Breast epithelium (tissue), 4 donors: ENCODE results near the gene COTL1. TPM values are rescaled to one million over a fixed set of nuclear protein-coding genes. Genes with fewer than 3 reads are reported as not detected.

ENCODE experiments used
- DNase-seq, 2 donors: peaks; one replicate each; pipeline ENCODE4 v3.0.0-alpha.2; 2019; ENCODE audit warnings: low spot score in 2 of 2
- H3K27ac ChIP-seq, 2 donors: fragments of 200-600 bp; sonication (generic) in 1 of 2; one replicate each; pipeline ENCODE4 v1.5.1; 2016 to 2019; ENCODE audit warnings: mild to moderate bottlenecking in 1 of 2
- H3K27me3 ChIP-seq, 2 donors: fragments of 200-600 bp; sonication (generic) in 1 of 2; one replicate each; pipeline versions ENCODE4 v1.5.1 to v1.6.0; 2017 to 2019; ENCODE audit warnings: control low read depth in 1 of 2, mild to moderate bottlenecking in 1 of 2
- H3K36me3 ChIP-seq: fragments of 200-600 bp; one replicate; pipeline ENCODE4 v1.5.1; 2019
- H3K4me1 ChIP-seq, 2 donors: fragments of 200-600 bp; sonication (generic); one replicate each; pipeline ENCODE4 v1.5.1; 2016 to 2019; ENCODE audit warnings: control low read depth in 1 of 2
- H3K4me3 ChIP-seq, 3 donors: fragments of 200-600 bp; sonication (generic); 1 replicate in 2 of 3; 2 replicates in 1 of 3; pipeline ENCODE4 v1.5.1; 2016 to 2019; ENCODE audit warnings: mild to moderate bottlenecking in 3 of 3, moderate library complexity in 2 of 3
- H3K9me3 ChIP-seq, 2 donors: fragments of 200-600 bp; sonication (generic) in 1 of 2; one replicate each; pipeline ENCODE4 v1.5.1; 2016 to 2019; ENCODE audit warnings: control low read depth in 1 of 2
- POLR2A ChIP-seq: fragments of 450-650 bp; IDR thresholded peaks from one replicate; pipeline ENCODE4 v1.6.1; 2016; ENCODE audit warnings: antibody characterized with exemption, mild to moderate bottlenecking, moderate library complexity
- POLR2AphosphoS5 ChIP-seq, 3 donors: sonication (generic); formaldehyde crosslinking; IDR thresholded peaks; one replicate each; pipeline ENCODE4 v1.6.1; 2017; ENCODE audit warnings: antibody characterized with exemption in 3 of 3
- intact Hi-C: fragments of 100-400 bp; cut with DNase I; formaldehyde crosslinking; loops from one replicate; pipeline ENCODE4 v1.15.1; 2023; ENCODE audit warnings: low total_unique reads
- total RNA-seq, 3 donors: library from RNA; depleted of rRNA; stranded (reverse); fragments of >200 nt; gene quantifications; one replicate each; pipeline ENCODE4 v1.1.0, GENCODE V29; 2016
- TF ChIP-seq, protein P1 (sequence below), 3 donors: fragments of 450-650 bp; IDR thresholded peaks; one replicate each; pipeline ENCODE4 v1.5.1; 2016 to 2017; ENCODE audit warnings: antibody characterized with exemption in 3 of 3, mild to moderate bottlenecking in 3 of 3, moderate library complexity in 3 of 3

COTL1 gene
- total RNA-seq, 3 donors from 2014 or later, result 22.0 to 49.2 (median 44.6) TPM

DNA sequence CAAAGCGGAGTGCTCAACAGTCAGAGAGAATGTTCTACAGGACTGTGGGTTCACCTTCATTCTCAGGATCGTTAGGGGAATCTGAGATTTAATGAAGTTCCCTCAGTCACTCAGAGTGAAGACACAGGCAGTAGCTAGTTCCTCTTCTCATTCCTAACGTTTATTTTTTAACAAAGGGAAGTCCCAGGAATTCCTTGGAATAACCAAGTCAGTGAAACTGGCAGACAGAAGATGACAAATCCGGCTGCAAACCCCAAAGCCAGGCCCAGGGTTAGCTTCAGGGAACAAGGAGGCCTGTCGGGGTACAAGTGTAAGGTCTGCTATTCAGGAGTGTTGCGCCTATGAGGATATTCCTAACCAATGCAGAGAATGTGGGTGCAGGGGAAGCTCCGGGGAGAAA lies 42.0 kb downstream of the COTL1 start:
- Histone ChIP-seq H3K4me1 (no peaks in the 10 kb centered on the region), H3K36me3 (no peaks in the 10 kb centered on the region), H3K4me3 (no peak overlapping the region), H3K27ac (no peak overlapping the region), H3K27me3 (no peaks in the 10 kb centered on the region), H3K9me3 (no peaks in the 10 kb centered on the region)
- TF ChIP-seq POLR2AphosphoS5 (IDR thresholded peaks at IDR 0.05), result no peak
- TF ChIP-seq, protein P1, sequence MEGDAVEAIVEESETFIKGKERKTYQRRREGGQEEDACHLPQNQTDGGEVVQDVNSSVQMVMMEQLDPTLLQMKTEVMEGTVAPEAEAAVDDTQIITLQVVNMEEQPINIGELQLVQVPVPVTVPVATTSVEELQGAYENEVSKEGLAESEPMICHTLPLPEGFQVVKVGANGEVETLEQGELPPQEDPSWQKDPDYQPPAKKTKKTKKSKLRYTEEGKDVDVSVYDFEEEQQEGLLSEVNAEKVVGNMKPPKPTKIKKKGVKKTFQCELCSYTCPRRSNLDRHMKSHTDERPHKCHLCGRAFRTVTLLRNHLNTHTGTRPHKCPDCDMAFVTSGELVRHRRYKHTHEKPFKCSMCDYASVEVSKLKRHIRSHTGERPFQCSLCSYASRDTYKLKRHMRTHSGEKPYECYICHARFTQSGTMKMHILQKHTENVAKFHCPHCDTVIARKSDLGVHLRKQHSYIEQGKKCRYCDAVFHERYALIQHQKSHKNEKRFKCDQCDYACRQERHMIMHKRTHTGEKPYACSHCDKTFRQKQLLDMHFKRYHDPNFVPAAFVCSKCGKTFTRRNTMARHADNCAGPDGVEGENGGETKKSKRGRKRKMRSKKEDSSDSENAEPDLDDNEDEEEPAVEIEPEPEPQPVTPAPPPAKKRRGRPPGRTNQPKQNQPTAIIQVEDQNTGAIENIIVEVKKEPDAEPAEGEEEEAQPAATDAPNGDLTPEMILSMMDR (IDR thresholded peaks at IDR 0.05), result no peak
- no peak for TF ChIP-seq POLR2A
- no peak for DNase-seq
- intact Hi-C loops, result no loop called here

DNA sequence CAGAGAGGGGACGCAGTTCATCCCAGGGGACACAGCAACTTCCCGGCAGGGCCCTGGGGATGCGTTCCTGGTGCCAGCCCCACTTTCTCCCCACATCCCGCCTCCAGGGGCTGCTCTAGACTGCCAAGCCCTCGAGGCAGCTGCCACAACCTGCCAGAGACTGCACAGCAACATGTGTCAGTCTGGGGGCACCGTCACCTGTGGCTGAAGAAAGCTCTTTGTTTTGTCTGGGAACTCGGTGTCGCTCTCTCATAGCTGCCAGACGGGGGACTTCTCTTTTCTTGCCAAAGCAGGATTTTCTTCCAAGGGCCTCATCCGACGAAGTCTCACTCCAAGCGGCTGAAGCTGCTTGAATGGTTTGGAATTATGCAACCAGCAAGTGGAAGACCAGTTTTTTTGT lies 43.7 kb downstream of the COTL1 start:
- intact Hi-C loops, result no loop called here
- Histone ChIP-seq H3K27ac (no peak overlapping the region), H3K4me1 (no peaks in the 10 kb centered on the region), H3K4me3 (no peak overlapping the region), H3K9me3 (peaks cover 5 to 9% of the 10 kb centered on the region in 2 donors), H3K27me3 (no peaks in the 10 kb centered on the region), H3K36me3 (no peaks in the 10 kb centered on the region)
- TF ChIP-seq POLR2AphosphoS5 (IDR thresholded peaks at IDR 0.05) (no peak), POLR2A (no peak)
- TF ChIP-seq, protein P1 (IDR thresholded peaks at IDR 0.05), result no peak
- DNase-seq, result peak in 1 of 2 donors; percentile 18

- Histone ChIP-seq H3K27me3 (no peaks in the 10 kb centered on the region), H3K36me3 (no peaks in the 10 kb centered on the region), H3K27ac (no peak overlapping the region), H3K4me3 (no peak overlapping the region), H3K9me3 (peaks cover 5 to 9% of the 10 kb centered on the region in 2 donors), H3K4me1 (no peaks in the 10 kb centered on the region)
- DNase-seq, result no peak
- no peak for TF ChIP-seq POLR2AphosphoS5 (IDR thresholded peaks at IDR 0.05)
- intact Hi-C loops, result no loop called here
These were observed 45.8 kb downstream of the COTL1 start for GRCh38 chr16:84572096-84572495.

GRCh38 chr16:84571506-84571905 lies 46.4 kb downstream of the COTL1 start:
- DNase-seq, result no peak
- H3K9me3 ChIP-seq, result peaks cover 5 to 9% of the 10 kb centered on the region in 2 donors
- H3K4me1 ChIP-seq, result no peaks in the 10 kb centered on the region
- no peak overlapping the region for H3K27ac ChIP-seq
- no peaks in the 10 kb centered on the region for H3K36me3 ChIP-seq
- no peak for TF ChIP-seq POLR2A
- no peak overlapping the region for H3K4me3 ChIP-seq
- intact Hi-C loops, result loop anchor here (2.0 kb wide), 1 partner anchor 49 kb away; no protein-coding TSS in a partner anchor
- H3K27me3 ChIP-seq, result no peaks in the 10 kb centered on the region

DNA sequence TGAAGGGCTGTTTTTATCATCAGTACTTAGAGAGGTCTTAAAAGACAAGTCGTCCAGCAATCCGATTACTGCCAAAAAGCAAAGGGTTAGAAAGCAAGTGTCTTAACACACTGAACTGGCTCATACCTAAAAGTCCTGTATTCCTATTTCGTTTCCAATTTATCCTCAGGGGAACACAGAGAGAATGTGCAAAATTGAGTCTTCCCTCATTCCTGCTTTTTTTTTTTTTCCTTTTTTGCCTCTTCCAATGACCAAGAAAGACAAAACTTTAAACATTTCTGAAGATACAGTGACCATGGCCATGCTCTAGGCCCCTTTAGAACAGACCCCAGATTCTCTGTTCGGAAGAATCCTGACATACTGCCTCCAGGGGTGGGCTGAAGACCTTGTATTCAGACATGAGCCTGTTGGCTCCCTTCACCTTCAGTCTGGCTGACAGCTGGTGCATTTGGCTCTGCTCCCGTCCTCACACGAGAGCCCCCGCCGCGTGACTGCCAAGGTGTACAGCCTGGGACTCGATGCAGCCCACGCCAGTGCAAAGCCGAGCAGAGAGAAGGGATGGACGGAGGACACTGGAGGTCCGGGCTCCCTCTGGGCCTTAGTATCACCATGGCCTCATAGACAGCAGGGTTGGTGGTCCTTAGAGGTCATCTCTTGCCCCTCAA lies 47.0 kb downstream of the COTL1 start:
- peaks cover 5 to 9% of the 10 kb centered on the region in 2 donors for H3K9me3 ChIP-seq
- H3K4me1 ChIP-seq, result no peaks in the 10 kb centered on the region
- intact Hi-C loops, result loop anchor here (2.0 kb wide), 1 partner anchor 50 kb away; no protein-coding TSS in a partner anchor
- H3K27ac ChIP-seq, result no peak overlapping the region
- no peaks in the 10 kb centered on the region for H3K36me3 ChIP-seq
- H3K27me3 ChIP-seq, result no peaks in the 10 kb centered on the region
- DNase-seq, result no peak
- TF ChIP-seq POLR2A (no peak), POLR2AphosphoS5 (IDR thresholded peaks at IDR 0.05) (no peak)
- TF ChIP-seq, protein P1 (IDR thresholded peaks at IDR 0.05), result no peak
- no peak overlapping the region for H3K4me3 ChIP-seq

- Histone ChIP-seq H3K4me1 (no peaks in the 10 kb centered on the region), H3K4me3 (no peak overlapping the region), H3K9me3 (peaks cover 5 to 9% of the 10 kb centered on the region in 2 donors), H3K27ac (no peak overlapping the region), H3K36me3 (no peaks in the 10 kb centered on the region), H3K27me3 (no peaks in the 10 kb centered on the region)
- TF ChIP-seq, protein P1 (IDR thresholded peaks at IDR 0.05), result no peak
- TF ChIP-seq POLR2A (no peak), POLR2AphosphoS5 (IDR thresholded peaks at IDR 0.05) (no peak)
- intact Hi-C loops, result no loop called here
- DNase-seq, result no peak
These were observed 48.4 kb downstream of the COTL1 start for GRCh38 chr16:84569382-84569987.
